ENCODE data around the gene CKLF. TPM values are rescaled to one million over a fixed set of nuclear protein-coding genes. Genes with fewer than 3 reads are reported as not detected.

The CKLF gene
- polyA plus RNA-seq, 1 of the 3 experiments (the other 2 are of a cell fraction) = 211 TPM

DNA sequence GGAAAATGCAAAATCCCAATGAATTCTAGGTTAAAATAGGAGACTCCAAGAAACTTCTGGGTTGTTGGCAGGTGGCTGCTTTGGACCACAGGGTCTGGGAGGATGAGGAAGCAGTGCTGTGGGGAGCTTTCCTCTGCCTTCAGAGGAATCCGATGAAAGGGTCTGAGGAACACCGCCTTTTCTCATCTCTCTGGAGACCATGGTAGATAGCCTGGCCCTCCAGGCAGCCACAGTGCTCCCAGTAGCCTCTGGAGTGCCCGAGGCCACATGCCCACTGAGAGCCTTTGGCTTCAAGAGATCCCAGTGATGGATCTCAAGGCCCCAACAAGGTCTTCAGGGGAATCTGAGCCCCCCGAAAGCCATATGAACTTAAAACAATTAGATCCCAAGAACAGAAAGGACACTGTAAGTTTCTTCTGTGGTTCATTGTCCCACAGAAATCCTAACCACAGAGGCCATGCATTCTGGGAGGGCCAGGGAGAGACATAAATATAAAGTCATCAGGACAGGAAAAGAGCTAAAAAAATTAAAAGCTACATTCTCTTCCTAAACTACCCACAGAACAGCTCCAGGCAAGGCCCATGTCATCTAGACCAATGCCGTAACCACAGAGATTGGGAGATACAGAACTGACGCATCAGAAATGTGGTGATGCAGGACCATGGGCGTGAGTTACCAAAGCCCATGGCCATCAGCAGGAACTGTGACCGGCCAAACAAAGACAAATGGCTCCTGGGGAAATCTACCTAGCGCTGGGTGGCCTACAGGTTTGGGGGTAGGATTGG is 26.8 kb upstream of the CKLF start (continued):
- no peak for TF ChIP-seq MAX (IDR thresholded peaks at IDR 0.05; ENCODE audit: low read depth)

DNA sequence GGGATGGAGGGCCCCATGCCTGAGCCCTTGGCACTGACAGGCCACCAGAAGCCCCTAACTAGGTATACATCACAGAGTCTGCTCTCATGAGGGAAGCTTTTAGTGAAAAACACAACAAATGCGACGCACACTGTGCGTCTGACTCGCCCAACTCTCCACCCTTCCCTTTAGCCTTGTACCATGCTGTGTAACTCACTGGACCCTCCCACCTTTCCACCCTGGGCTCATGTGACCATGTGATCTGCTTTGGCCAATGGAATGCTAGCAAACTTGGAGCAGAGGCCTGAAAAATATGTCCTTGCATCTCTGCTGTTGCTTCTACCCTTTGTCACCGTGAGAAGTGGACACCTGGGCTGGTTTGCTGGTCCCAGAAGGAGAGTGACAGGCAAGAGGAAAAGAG is 24.1 kb upstream of the CKLF start:
- Histone ChIP-seq H3K79me2 (ENCODE audit: insufficient read depth) (no peaks in the 10 kb centered on the region), H3K9ac (no peak overlapping the region), H3K9me2 (no peaks in the 10 kb centered on the region), H3K36me3 (replicated peaks in 1 of 2; ENCODE audit: control insufficient read depth in 1 of 2, insufficient read depth in 2 of 2, low read length in 1 of 2) (peaks cover 16 to 40% of the 10 kb centered on the region in 2 experiments), H4K20me1 (ENCODE audit: insufficient read depth) (no peaks in the 10 kb centered on the region), H3K9me3 (no peaks in the 10 kb centered on the region), H3K27me3 (ENCODE audit: insufficient read depth) (no peaks in the 10 kb centered on the region), H2AFZ (ENCODE audit: low read depth) (no peak overlapping the region), H3K27ac (ENCODE audit: low read depth in 2 of 2, low read length in 1 of 2) (no peak overlapping the region), H3K4me3 (ENCODE audit: low read depth in 2 of 2, low read length in 1 of 2) (no peak overlapping the region), H3K4me2 (no peak overlapping the region), H3K4me1 (ENCODE audit: control insufficient read depth in 1 of 2, insufficient read depth in 2 of 2, low read depth in 1 of 2, low read length in 1 of 2) (no peaks in the 10 kb centered on the region), H3F3A (replicated peaks; ENCODE audit: insufficient read depth) (no peaks in the 10 kb centered on the region)
- CTCF ChIA-PET = no interaction called here
- TF ChIP-seq GATA2 (CRISPR knock-in tag; IDR thresholded peaks at IDR 0.05) (no peak), RCOR1 (IDR thresholded peaks at IDR 0.05; ENCODE audit: low read length) (no peak), MEF2A (IDR thresholded peaks at IDR 0.05; ENCODE audit: borderline replicate concordance, low read depth) (no peak), NRF1 (IDR thresholded peaks at IDR 0.05; ENCODE audit: low read depth, low read length) (no peak), EP300 (IDR thresholded peaks at IDR 0.05; ENCODE audit: borderline replicate concordance in 1 of 2, low read depth in 1 of 2, low read length in 1 of 2) (no peak), EZH2phosphoT487 (IDR thresholded peaks at IDR 0.05; ENCODE audit: borderline replicate concordance, low read depth) (no peak), SMC3 (IDR thresholded peaks at IDR 0.05; ENCODE audit: low read depth, low read length) (no peak), FOXM1 (IDR thresholded peaks at IDR 0.05; ENCODE audit: low read depth) (no peak), JUND (IDR thresholded peaks at IDR 0.05) (no peak), MAX (IDR thresholded peaks at IDR 0.05; ENCODE audit: low read depth) (no peak), RAD21 (IDR thresholded peaks at IDR 0.05; ENCODE audit: low read length) (no peak), YY1 (IDR thresholded peaks at IDR 0.05; ENCODE audit: low read depth) (no peak), CTCF (IDR thresholded peaks at IDR 0.05) (no peak), SIN3A (IDR thresholded peaks at IDR 0.05; ENCODE audit: borderline replicate concordance, low read depth, low read length) (no peak), ZBTB33 (IDR thresholded peaks at IDR 0.05; ENCODE audit: borderline replicate concordance, low read depth) (no peak)
- TF ChIP-seq, protein P1, sequence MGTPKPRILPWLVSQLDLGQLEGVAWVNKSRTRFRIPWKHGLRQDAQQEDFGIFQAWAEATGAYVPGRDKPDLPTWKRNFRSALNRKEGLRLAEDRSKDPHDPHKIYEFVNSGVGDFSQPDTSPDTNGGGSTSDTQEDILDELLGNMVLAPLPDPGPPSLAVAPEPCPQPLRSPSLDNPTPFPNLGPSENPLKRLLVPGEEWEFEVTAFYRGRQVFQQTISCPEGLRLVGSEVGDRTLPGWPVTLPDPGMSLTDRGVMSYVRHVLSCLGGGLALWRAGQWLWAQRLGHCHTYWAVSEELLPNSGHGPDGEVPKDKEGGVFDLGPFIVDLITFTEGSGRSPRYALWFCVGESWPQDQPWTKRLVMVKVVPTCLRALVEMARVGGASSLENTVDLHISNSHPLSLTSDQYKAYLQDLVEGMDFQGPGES (IDR thresholded peaks at IDR 0.05; ENCODE audit: low read depth, low read length) = no peak
- TF ChIP-seq, protein P2, sequence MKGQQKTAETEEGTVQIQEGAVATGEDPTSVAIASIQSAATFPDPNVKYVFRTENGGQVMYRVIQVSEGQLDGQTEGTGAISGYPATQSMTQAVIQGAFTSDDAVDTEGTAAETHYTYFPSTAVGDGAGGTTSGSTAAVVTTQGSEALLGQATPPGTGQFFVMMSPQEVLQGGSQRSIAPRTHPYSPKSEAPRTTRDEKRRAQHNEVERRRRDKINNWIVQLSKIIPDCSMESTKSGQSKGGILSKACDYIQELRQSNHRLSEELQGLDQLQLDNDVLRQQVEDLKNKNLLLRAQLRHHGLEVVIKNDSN (IDR thresholded peaks at IDR 0.05; ENCODE audit: borderline replicate concordance, low read depth) = no peak
- WGBS (ENCODE audit: low lambda C conversion rate) = 87% methylated on average over 5 of the region's 5 CpGs
- no peak for DNase-seq
- POLR2A ChIA-PET = no interaction called here

Measured in SK-N-SH (cell line).